Fibroblast of villous mesenchyme (primary cell): ENCODE measurements around the gene LRRC71. TPM values are rescaled to one million over a fixed set of nuclear protein-coding genes. Genes with fewer than 3 reads are reported as not detected.

ENCODE experiments used
- DNase-seq: peaks from one replicate; pipeline ENCODE4 v3.0.0-alpha.2; 2010; ENCODE audit warnings: low read depth
- H3K4me3 ChIP-seq: 2 replicates; pipeline ENCODE4 v1.5.1; 2011; ENCODE audit warnings: low read depth, mild to moderate bottlenecking, low read length
- total RNA-seq: library from RNA; depleted of rRNA; stranded (reverse); fragments of >200 nt; gene quantifications from 2 replicates; pipeline ENCODE4 v1.2.3, GENCODE V29; 2012
- TF ChIP-seq, protein P1 (sequence below): IDR thresholded peaks from 2 replicates; pipeline ENCODE4 v1.5.1; 2012; ENCODE audit warnings: low read depth, mild to moderate bottlenecking, low read length; ENCODE audit not compliant: insufficient read depth

LRRC71 gene
- total RNA-seq, 1 donor = not detected

DNA sequence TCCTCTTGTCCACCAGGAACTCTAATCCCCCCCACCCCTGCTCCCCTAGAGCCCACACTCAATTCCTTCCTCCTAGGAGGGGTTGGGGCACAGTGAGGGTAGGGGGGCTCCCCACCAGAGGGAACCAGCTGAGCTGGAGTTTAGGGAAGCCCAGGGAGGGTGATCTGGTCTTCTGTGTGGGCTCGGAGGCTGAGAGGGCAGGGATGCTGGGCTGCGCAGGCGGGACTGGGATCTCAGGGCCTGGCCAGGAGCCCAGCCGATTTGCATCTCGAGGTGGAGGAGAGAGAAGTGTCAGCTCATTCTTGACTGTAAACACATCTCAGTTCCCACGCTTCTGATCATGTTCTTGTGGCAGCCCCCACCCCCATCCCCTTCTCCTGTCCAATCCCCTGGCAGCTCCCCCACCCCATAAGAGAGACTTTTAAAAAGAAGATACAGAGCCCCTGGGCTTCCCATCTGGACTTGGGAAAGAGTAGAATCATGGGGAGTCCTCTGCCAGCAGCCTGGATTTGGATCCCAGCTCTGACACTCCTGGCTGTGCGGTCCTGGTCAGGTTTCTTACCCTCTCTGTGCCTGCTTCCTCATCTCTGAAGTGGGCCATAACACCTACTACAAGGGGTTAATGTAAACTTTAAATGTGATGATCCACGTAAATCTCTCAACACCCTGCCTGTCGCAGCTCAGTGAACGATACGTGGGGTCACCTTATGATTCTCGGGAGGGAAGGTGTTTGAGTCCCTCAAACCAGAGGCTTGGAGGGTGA lies 20.3 kb upstream of the LRRC71 start:
- TF ChIP-seq, protein P1, sequence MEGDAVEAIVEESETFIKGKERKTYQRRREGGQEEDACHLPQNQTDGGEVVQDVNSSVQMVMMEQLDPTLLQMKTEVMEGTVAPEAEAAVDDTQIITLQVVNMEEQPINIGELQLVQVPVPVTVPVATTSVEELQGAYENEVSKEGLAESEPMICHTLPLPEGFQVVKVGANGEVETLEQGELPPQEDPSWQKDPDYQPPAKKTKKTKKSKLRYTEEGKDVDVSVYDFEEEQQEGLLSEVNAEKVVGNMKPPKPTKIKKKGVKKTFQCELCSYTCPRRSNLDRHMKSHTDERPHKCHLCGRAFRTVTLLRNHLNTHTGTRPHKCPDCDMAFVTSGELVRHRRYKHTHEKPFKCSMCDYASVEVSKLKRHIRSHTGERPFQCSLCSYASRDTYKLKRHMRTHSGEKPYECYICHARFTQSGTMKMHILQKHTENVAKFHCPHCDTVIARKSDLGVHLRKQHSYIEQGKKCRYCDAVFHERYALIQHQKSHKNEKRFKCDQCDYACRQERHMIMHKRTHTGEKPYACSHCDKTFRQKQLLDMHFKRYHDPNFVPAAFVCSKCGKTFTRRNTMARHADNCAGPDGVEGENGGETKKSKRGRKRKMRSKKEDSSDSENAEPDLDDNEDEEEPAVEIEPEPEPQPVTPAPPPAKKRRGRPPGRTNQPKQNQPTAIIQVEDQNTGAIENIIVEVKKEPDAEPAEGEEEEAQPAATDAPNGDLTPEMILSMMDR = no peak
- no peak overlapping the region for H3K4me3 ChIP-seq
- peak; percentile 82 for DNase-seq

DNA sequence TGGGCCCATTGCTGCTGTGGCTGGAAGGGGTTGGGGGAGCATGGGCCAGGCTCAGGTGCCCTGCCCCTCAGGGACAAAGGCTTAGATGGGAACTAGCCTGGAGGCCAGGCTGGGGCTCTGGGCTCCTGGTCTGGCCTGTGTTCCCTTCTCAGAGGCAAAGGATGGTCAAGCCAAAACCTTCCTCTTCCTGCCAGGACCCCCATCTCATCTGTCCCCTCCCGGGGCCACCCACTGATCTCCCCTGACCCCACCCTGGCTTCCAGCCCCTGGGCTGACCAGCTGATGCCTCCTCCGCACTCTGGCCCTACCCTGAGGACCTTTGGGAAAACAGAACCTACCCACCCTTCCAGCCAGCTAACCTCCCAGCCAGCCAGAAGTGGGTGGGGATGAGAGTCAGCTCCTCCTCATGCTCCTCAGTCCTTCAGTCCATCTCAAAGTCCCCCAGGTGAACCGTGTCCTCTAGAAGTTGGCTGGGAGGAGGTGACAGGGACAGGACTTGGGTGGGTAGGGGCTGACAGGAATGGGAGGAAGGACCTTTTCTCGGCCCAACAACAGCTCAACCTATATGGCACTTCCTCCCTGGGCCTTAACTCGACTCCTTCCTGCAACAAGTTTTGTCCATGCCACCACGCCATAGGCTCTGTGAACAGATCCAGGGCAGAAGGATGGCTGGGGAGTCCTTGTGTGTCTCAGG lies 19.4 kb upstream of the LRRC71 start:
- DNase-seq = no peak
- no peak overlapping the region for H3K4me3 ChIP-seq
- TF ChIP-seq, protein P1 = no peak

DNA sequence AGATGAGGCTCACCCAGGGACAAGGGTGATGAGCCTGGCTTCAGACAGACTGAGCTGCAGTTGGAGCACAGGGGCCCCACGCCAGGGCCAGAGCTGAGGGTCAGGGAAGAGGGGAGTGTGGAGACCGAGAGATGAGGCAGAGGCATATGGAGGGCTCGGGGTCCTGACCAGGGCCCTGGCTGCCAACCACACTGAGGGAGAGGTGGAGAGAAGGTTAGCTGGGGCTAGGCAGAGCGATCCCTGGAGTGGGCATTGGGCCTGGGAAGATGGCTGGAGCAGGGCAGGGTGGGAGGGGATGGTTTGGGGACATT lies 18.9 kb upstream of the LRRC71 start:
- no peak overlapping the region for H3K4me3 ChIP-seq
- TF ChIP-seq, protein P1 = no peak
- no peak for DNase-seq

DNA sequence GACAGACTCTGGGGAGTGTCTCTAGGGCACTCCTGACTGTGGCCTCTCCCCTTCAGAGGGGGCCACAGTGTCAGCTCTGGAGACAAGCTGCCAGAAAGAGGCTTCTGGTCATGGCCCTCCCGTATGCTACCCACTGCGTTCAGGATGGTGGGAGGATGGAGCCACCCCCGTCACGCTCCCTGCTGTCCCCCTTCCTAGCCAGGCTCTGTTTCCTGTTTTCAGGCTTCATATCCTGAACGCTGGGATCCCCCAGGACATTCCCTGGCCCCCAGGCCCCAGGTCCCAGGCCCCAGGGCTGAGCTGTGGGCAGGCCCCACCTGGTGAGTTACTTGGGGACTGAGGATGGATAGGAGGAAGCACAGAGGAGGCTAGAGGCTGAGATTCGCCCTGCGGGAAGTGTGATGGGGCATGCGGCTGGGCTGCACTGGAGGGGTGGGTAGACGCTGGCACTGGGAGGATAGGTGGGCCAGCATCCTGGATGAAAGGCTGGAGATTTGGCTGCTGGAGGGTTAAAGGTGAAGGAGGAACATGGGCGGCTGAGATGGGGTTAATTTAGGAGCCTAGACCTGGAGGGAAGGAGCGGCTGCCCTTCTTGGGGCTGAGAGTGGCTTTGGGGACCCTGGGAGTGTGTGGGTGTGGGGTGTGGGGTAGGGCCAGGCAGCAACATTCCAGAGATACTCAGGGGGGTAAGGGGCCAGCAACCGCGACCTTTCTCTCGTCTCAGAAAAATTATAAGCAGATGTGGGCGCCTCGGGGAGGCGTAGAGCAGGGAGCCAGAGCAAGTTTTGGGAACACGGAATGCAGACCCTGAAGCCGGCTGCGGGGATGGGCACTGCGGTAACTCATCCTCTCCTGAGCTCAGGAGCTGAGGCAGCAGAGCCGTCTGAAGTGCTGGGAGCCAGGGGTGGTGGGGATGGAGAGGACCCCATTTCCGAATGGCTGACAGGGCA lies 18.2 kb upstream of the LRRC71 start:
- TF ChIP-seq, protein P1 = no peak
- DNase-seq = no peak
- no peak overlapping the region for H3K4me3 ChIP-seq

DNA sequence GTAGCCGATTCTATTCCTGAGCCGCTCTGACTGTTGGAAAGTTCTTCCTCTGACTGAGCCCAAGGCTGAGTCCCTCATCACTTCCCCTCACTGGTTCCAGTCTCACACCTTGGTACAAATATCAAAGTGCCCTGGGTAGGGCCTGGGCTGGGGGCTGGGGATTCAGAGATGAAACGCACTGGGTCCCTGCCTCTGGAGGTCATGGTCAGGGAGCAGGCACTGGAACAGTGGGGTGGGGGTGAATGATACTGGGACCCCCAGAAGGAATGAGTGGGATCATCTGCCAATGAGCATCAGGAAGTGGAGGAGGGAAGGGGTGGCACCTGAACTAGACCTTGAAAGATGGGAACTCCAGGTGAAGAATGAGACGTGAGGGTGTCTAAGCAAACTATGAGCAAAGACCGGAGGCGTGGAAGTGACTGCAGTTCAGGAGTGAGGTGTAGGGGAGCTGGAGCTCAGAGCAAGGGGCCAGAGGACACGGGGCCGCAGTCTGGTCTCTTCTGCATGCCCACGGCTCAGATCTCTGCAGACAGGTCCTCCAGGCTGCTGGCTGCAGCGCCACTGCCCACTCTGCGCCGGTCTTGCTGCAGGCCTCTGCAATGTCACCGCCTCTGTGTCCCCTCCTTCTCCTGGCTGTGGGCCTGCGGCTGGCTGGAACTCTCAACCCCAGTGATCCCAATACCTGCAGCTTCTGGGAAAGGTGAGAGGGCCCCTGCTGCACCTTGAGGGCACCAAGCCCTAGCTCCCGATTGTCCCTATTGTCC lies 16.9 kb upstream of the LRRC71 start:
- DNase-seq = no peak
- H3K4me3 ChIP-seq = no peak overlapping the region
- TF ChIP-seq, protein P1 = no peak
